Neural cell (in vitro differentiated cells): ENCODE measurements around the gene PPP2R2B.

Experiments used
- EP300 ChIP-seq: fragments of 450-650 bp; conservative IDR thresholded peaks from 2 replicates; pipeline ENCODE4 v1.6.1; 2014; ENCODE audit warnings: antibody characterized with exemption, mild to moderate bottlenecking, moderate library complexity; ENCODE audit not compliant: poor library complexity, severe bottlenecking
- EZH2 ChIP-seq: fragments of 200-600, 300-800 bp; shearing (Covaris generic), sonication (generic); IDR thresholded peaks from 2 replicates; pipeline ENCODE4 v1.6.1; 2014; ENCODE audit warnings: antibody characterized with exemption, low read length, borderline replicate concordance, mild to moderate bottlenecking; ENCODE audit not compliant: insufficient read depth, poor library complexity, severe bottlenecking
- MXI1 ChIP-seq: fragments of 450-650 bp; conservative IDR thresholded peaks from 2 replicates; pipeline ENCODE4 v1.6.1; 2014; ENCODE audit warnings: antibody characterized with exemption, mild to moderate bottlenecking; ENCODE audit not compliant: poor library complexity, severe bottlenecking
- POLR2AphosphoS5 ChIP-seq: IDR thresholded peaks from 2 replicates; pipeline ENCODE4 v1.6.1; 2012
- SMC3 ChIP-seq: fragments of 450-650 bp; conservative IDR thresholded peaks from 2 replicates; pipeline ENCODE4 v1.6.1; 2014; ENCODE audit warnings: antibody characterized with exemption, mild to moderate bottlenecking, moderate library complexity; ENCODE audit not compliant: poor library complexity
- TAF1 ChIP-seq: IDR thresholded peaks from 2 replicates; pipeline ENCODE4 v1.6.1; 2012; ENCODE audit warnings: low read depth
- TF ChIP-seq, protein P1 (sequence below): fragments of 450-650 bp; IDR thresholded peaks from 2 replicates; pipeline ENCODE4 v1.5.1; 2014; ENCODE audit warnings: antibody characterized with exemption, mild to moderate bottlenecking, moderate library complexity; ENCODE audit not compliant: poor library complexity, severe bottlenecking
- TF ChIP-seq, protein P2 (sequence below): IDR thresholded peaks from 2 replicates; pipeline ENCODE4 v1.6.1; 2012; ENCODE audit warnings: borderline replicate concordance

DNA sequence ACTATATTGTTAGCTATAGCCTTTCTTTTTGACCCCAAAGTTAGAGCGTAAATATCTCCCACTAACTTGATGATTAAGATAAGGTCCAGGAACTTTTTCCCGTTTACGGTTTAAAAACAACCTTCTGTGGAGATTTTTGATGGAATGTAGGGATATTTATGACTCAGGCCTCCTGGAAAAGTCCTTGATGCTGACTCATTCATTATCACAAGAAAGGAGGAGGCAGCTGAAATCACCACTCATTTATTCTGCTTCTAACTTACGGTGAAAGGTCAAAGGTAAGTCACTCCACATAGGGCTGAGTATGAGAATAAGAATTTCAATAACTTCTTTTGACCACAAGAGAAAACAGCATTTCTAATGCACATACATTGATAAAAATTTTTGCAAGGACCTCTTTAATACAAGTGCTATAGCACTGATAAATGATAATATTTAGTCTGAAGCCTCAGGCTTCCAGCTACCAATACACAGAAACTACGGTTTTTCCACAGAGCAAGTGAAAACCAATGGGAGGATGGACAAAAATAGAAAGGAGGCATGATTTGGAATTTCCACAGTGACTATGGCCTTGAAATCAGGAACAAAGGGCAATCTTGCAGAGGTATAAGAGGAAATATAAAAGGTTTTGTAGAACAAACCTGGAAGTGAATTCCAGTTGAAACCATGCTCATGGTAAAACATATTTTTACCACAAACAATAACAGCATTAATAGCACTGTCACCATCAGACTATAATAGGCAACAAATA is 146.5 kb downstream of the PPP2R2B start:
- TF ChIP-seq, protein P1, sequence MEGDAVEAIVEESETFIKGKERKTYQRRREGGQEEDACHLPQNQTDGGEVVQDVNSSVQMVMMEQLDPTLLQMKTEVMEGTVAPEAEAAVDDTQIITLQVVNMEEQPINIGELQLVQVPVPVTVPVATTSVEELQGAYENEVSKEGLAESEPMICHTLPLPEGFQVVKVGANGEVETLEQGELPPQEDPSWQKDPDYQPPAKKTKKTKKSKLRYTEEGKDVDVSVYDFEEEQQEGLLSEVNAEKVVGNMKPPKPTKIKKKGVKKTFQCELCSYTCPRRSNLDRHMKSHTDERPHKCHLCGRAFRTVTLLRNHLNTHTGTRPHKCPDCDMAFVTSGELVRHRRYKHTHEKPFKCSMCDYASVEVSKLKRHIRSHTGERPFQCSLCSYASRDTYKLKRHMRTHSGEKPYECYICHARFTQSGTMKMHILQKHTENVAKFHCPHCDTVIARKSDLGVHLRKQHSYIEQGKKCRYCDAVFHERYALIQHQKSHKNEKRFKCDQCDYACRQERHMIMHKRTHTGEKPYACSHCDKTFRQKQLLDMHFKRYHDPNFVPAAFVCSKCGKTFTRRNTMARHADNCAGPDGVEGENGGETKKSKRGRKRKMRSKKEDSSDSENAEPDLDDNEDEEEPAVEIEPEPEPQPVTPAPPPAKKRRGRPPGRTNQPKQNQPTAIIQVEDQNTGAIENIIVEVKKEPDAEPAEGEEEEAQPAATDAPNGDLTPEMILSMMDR, result no peak
- TF ChIP-seq, protein P2, sequence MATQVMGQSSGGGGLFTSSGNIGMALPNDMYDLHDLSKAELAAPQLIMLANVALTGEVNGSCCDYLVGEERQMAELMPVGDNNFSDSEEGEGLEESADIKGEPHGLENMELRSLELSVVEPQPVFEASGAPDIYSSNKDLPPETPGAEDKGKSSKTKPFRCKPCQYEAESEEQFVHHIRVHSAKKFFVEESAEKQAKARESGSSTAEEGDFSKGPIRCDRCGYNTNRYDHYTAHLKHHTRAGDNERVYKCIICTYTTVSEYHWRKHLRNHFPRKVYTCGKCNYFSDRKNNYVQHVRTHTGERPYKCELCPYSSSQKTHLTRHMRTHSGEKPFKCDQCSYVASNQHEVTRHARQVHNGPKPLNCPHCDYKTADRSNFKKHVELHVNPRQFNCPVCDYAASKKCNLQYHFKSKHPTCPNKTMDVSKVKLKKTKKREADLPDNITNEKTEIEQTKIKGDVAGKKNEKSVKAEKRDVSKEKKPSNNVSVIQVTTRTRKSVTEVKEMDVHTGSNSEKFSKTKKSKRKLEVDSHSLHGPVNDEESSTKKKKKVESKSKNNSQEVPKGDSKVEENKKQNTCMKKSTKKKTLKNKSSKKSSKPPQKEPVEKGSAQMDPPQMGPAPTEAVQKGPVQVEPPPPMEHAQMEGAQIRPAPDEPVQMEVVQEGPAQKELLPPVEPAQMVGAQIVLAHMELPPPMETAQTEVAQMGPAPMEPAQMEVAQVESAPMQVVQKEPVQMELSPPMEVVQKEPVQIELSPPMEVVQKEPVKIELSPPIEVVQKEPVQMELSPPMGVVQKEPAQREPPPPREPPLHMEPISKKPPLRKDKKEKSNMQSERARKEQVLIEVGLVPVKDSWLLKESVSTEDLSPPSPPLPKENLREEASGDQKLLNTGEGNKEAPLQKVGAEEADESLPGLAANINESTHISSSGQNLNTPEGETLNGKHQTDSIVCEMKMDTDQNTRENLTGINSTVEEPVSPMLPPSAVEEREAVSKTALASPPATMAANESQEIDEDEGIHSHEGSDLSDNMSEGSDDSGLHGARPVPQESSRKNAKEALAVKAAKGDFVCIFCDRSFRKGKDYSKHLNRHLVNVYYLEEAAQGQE, result no peak
- TF ChIP-seq EZH2 (no peak), SMC3 (no peak), TAF1 (no peak), POLR2AphosphoS5 (no peak), EP300 (no peak), MXI1 (no peak)
